IMR-90 (cell line): ENCODE data around the gene SOCS3. TPM values are rescaled to one million over a fixed set of nuclear protein-coding genes. Genes with fewer than 3 reads are reported as not detected.

Experiments
- ATAC-seq: fragments of 200-7000 bp; cut with Tn5 transposase; 2 replicates; pipeline ENCODE4 v1.9.1; 2020; ENCODE audit warnings: low read depth, mild to moderate bottlenecking, moderate library complexity
- BruUV-seq: library from RNA; stranded (reverse); fragments of 400-500 nt; replicated peaks from 2 replicates; lab custom pipeline; 2021; lab: Mats Ljungman, UMichigan
- CTCF ChIA-PET: fragments of 300-600 bp; formaldehyde crosslinking; extraction: SDS; loops from one replicate; lab custom pipeline; 2021; ENCODE audit warnings: antibody characterized with exemption; lab: Yijun Ruan, JAX
- POLR2A ChIA-PET: fragments of 300-600 bp; sonication (Branson Sonifier 250); formaldehyde crosslinking; loops from one replicate; lab custom pipeline; 2022; ENCODE audit warnings: antibody characterized with exemption; ENCODE audit not compliant: unreplicated experiment; lab: Charles Lee
- DNase-seq: peaks from one replicate; pipeline ENCODE4 v3.0.0; 2013
- H2AFZ ChIP-seq: replicated peaks from 2 replicates; pipeline ENCODE3; 2013; ENCODE audit warnings: low read length, mild to moderate bottlenecking; ENCODE audit not compliant: poor library complexity
- H2AK5ac ChIP-seq: 2 replicates; pipeline ENCODE4 v1.6.1; 2013; ENCODE audit warnings: low read depth, low read length, inconsistent platforms
- H2AK9ac ChIP-seq: replicated peaks from 2 replicates; pipeline ENCODE3; 2013; ENCODE audit warnings: mild to moderate bottlenecking, low read depth, low read length, moderate library complexity; ENCODE audit not compliant: poor library complexity
- H2BK120ac ChIP-seq: 2 replicates; pipeline ENCODE4 v1.6.1; 2013; ENCODE audit warnings: low read depth, low read length, inconsistent platforms
- H2BK15ac ChIP-seq: 3 replicates; pipeline ENCODE4 v1.6.1; 2013; ENCODE audit warnings: low read depth, low read length, inconsistent platforms
- H2BK20ac ChIP-seq: 2 replicates; pipeline ENCODE4 v1.6.1; 2013; ENCODE audit warnings: low read depth, mild to moderate bottlenecking, inconsistent platforms, low read length, moderate library complexity
- H2BK5ac ChIP-seq: 2 replicates; pipeline ENCODE4 v1.6.1; 2013; ENCODE audit warnings: mild to moderate bottlenecking, low read depth, low read length, inconsistent platforms; ENCODE audit not compliant: poor library complexity, severe bottlenecking
- H3K14ac ChIP-seq: replicated peaks from 2 replicates; pipeline ENCODE4 v1.6.1; 2013; ENCODE audit warnings: low read depth, low read length, inconsistent platforms
- H3K18ac ChIP-seq: 2 replicates; pipeline ENCODE4 v1.6.1; 2013; ENCODE audit warnings: low read depth, low read length, control low read depth
- H3K23ac ChIP-seq: 2 replicates; pipeline ENCODE4 v1.6.1; 2013; ENCODE audit warnings: low read depth, low read length, inconsistent platforms
- H3K27ac ChIP-seq: 2 replicates; pipeline ENCODE4 v1.5.1; 2013; ENCODE audit warnings: mild to moderate bottlenecking, control low read depth, low read length; ENCODE audit not compliant: insufficient read depth
- H3K27me3 ChIP-seq: 2 replicates; pipeline ENCODE4 v1.6.1; 2013; ENCODE audit warnings: low read length; ENCODE audit not compliant: control insufficient read depth, insufficient read depth
- H3K36me3 ChIP-seq: 2 replicates; pipeline ENCODE4 v1.6.1; 2013; ENCODE audit warnings: low read length, mixed read lengths; ENCODE audit not compliant: control insufficient read depth, insufficient read depth
- H3K4ac ChIP-seq: 2 replicates; pipeline ENCODE4 v1.6.1; 2013; ENCODE audit warnings: low read depth, low read length, inconsistent platforms
- H3K4me1 ChIP-seq: 2 replicates; pipeline ENCODE4 v1.6.1; 2013; ENCODE audit warnings: low read length, mixed read lengths; ENCODE audit not compliant: control insufficient read depth, insufficient read depth
- H3K4me2 ChIP-seq: 2 replicates; pipeline ENCODE4 v1.6.1; 2013; ENCODE audit warnings: low read depth, mild to moderate bottlenecking, control low read depth, low read length, moderate library complexity
- H3K4me3 ChIP-seq: 2 replicates; pipeline ENCODE4 v1.5.1; 2013; ENCODE audit warnings: low read depth, mild to moderate bottlenecking, control low read depth, low read length, moderate library complexity; ENCODE audit not compliant: insufficient read depth
- H3K56ac ChIP-seq: 2 replicates; pipeline ENCODE4 v1.6.1; 2013; ENCODE audit warnings: low read length, inconsistent platforms; ENCODE audit not compliant: insufficient read depth; ENCODE audit errors: extremely low read depth
- H3K79me1 ChIP-seq, 2 experiments: 2 replicates each; pipeline ENCODE4 v1.6.1; 2013; ENCODE audit warnings: low read length in 2 of 2, inconsistent platforms in 1 of 2, low read depth in 1 of 2
- H3K9ac ChIP-seq: 2 replicates; pipeline ENCODE4 v1.6.1; 2013; ENCODE audit warnings: low read depth, low read length, control low read depth
- H3K9me1 ChIP-seq: 2 replicates; pipeline ENCODE4 v1.6.1; 2013; ENCODE audit warnings: low read length, inconsistent platforms; ENCODE audit not compliant: insufficient read depth
- H3K9me3 ChIP-seq: 2 replicates; pipeline ENCODE4 v1.6.1; 2013; ENCODE audit warnings: low read length; ENCODE audit not compliant: control insufficient read depth, insufficient read depth
- H4K20me1 ChIP-seq: 2 replicates; pipeline ENCODE4 v1.6.1; 2013; ENCODE audit warnings: low read length, inconsistent platforms; ENCODE audit not compliant: insufficient read depth
- H4K5ac ChIP-seq: 2 replicates; pipeline ENCODE4 v1.6.1; 2013; ENCODE audit warnings: mild to moderate bottlenecking, low read depth, low read length, control low read depth
- H4K8ac ChIP-seq, 2 experiments: 2 replicates each; pipeline ENCODE4 v1.6.1; 2013; ENCODE audit warnings: low read depth in 2 of 2, low read length in 2 of 2, control low read depth in 1 of 2, inconsistent platforms in 1 of 2
- H4K91ac ChIP-seq: 2 replicates; pipeline ENCODE4 v1.6.1; 2013; ENCODE audit warnings: low read depth, low read length, inconsistent platforms; ENCODE audit not compliant: insufficient read depth
- BHLHE40 ChIP-seq: fragments of 150-350 bp; IDR thresholded peaks from 2 replicates; pipeline ENCODE4 v1.6.1; 2016; ENCODE audit warnings: mild to moderate bottlenecking, low read depth, low read length
- CHD1 ChIP-seq: IDR thresholded peaks from 2 replicates; pipeline ENCODE4 v1.6.1; 2012; ENCODE audit warnings: low read depth, low read length, improper control_type of control experiment
- FOS ChIP-seq: fragments of 150-350 bp; IDR thresholded peaks from 2 replicates; pipeline ENCODE4 v1.6.1; 2016; ENCODE audit warnings: low read depth, low read length
- MXI1 ChIP-seq: IDR thresholded peaks from 2 replicates; pipeline ENCODE4 v1.6.1; 2012; ENCODE audit warnings: low read depth, mild to moderate bottlenecking, low read length, moderate library complexity, borderline replicate concordance
- POLR2A ChIP-seq: IDR thresholded peaks from 2 replicates; pipeline ENCODE4 v1.6.1; 2012; ENCODE audit warnings: mild to moderate bottlenecking, low read depth, low read length
- RCOR1 ChIP-seq: IDR thresholded peaks from 2 replicates; pipeline ENCODE4 v1.6.1; 2012; ENCODE audit warnings: mild to moderate bottlenecking, low read length, improper control_type of control experiment; ENCODE audit not compliant: insufficient replicate concordance
- RFX5 ChIP-seq: IDR thresholded peaks from 2 replicates; pipeline ENCODE4 v1.8.0; 2012; ENCODE audit warnings: low read depth, mild to moderate bottlenecking, low read length, moderate library complexity
- SMC3 ChIP-seq: fragments of 150-350 bp; IDR thresholded peaks from 2 replicates; pipeline ENCODE4 v1.6.1; 2016; ENCODE audit warnings: low read depth, mild to moderate bottlenecking, antibody characterized with exemption, low read length, moderate library complexity
- USF2 ChIP-seq: fragments of 150-350 bp; IDR thresholded peaks from 2 replicates; pipeline ENCODE4 v1.6.1; 2017; ENCODE audit warnings: mild to moderate bottlenecking, antibody characterized with exemption, low read length, low read depth
- WGBS, 2 experiments: methylation state at CpG; one replicate each; pipeline versions ENCODE4 v1.1.5 to v1.1.7; 2013; ENCODE audit warnings: missing lambda C conversion rate in 2 of 2; ENCODE audit not compliant: insufficient read length in 1 of 2; ENCODE audit errors: extremely low coverage in 2 of 2; 5-methylcytosine and 5-hydroxymethylcytosine counted together
- dilution Hi-C: fragments of 300-500 bp; cut with HindIII; formaldehyde crosslinking; loops from one replicate; pipeline ENCODE4 v1.14.3; 2018; ENCODE audit warnings: low sequenced_read_pairs; ENCODE audit not compliant: unreplicated experiment
- in situ Hi-C: fragments of 300-500 bp; cut with MboI; formaldehyde crosslinking; loops from 3 replicates; pipeline ENCODE4 v1.14.3; 2019; ENCODE audit warnings: low sequenced_read_pairs, inconsistent platforms, mixed read lengths
- intact Hi-C: fragments of 100-400 bp; cut with micrococcal nuclease; formaldehyde crosslinking; loops from 2 replicates; pipeline ENCODE4 v1.10.0; 2022
- polyA plus RNA-seq, 3 experiments: library from polyadenylated mRNA; depleted of rRNA; stranded (reverse); fragments of >200 nt; gene quantifications; 2 replicates each; pipeline ENCODE4 v1.2.3, GENCODE V29; 2012; ENCODE audit warnings: low replicate concordance in 1 of 3
- total RNA-seq: library from RNA; depleted of rRNA; stranded (reverse); fragments of >200 nt; gene quantifications from 2 replicates; pipeline ENCODE4 v1.2.3, GENCODE V29; 2012
- TF ChIP-seq, protein P1 (sequence below): conservative IDR thresholded peaks from 2 replicates; pipeline ENCODE4 v1.5.1; 2012; ENCODE audit warnings: mild to moderate bottlenecking, low read depth, low read length, improper control_type of control experiment
- TF ChIP-seq, protein P2 (sequence below): fragments of 150-350 bp; IDR thresholded peaks from 2 replicates; pipeline ENCODE4 v1.6.1; 2016; ENCODE audit warnings: low read depth, mild to moderate bottlenecking, low read length, moderate library complexity, borderline replicate concordance

The SOCS3 gene
- total and polyA plus RNA-seq, 2 of the 4 experiments (the other 2 are of a cell fraction), result 19.2 to 19.9 TPM

DNA sequence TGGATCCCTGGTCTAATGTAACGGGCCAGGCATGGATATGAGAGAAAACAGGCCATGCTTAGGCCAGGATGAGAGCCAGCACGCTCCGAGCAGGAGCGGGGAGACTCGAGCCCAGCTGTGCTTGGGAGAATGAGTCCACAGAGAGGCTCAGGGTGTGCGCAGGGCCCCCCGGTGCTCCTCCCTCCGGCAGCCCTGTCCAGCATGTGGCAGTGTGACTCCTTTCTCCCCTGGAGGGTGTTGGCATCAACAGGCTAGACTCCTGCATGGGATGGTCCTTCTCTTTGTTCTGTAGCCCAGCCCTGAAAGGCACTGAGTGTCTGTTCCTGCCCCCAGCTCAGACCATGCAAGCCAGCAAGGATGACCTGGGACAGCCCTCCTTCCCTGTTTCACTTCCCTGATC is 42.0 kb upstream of the SOCS3 start:
- H3K9ac ChIP-seq, result no peak overlapping the region
- no TSS peak for BruUV-seq
- no peak overlapping the region for H4K91ac ChIP-seq
- no peak overlapping the region for H3K27ac ChIP-seq
- H3K4me3 ChIP-seq, result no peak overlapping the region
- no peak overlapping the region for H2BK5ac ChIP-seq
- WGBS, 2 experiments, result 100% methylated on average over 4 of the region's 8 CpGs; no CpG with 5 or more reads in 1 of the 2 experiments
- in situ Hi-C loops (no loop called here), intact Hi-C loops (no loop called here), dilution Hi-C loops (no loop called here)
- peaks cover 81% of the 10 kb centered on the region for H3K36me3 ChIP-seq
- H3K4me2 ChIP-seq, result no peak overlapping the region
- peaks cover 8% of the 10 kb centered on the region; the same call in 1 of the 2 replicates for H3K4me1 ChIP-seq
- no peak overlapping the region for H2AK9ac ChIP-seq
- H2BK15ac ChIP-seq, result no peak overlapping the region
- H2BK120ac ChIP-seq, result no peak overlapping the region
- H3K9me3 ChIP-seq, result no peaks in the 10 kb centered on the region
- CTCF ChIA-PET, result no interaction called here
- H3K14ac ChIP-seq, result no peak overlapping the region
- H3K9me1 ChIP-seq, result peaks cover 27% of the 10 kb centered on the region
- TF ChIP-seq, protein P1, sequence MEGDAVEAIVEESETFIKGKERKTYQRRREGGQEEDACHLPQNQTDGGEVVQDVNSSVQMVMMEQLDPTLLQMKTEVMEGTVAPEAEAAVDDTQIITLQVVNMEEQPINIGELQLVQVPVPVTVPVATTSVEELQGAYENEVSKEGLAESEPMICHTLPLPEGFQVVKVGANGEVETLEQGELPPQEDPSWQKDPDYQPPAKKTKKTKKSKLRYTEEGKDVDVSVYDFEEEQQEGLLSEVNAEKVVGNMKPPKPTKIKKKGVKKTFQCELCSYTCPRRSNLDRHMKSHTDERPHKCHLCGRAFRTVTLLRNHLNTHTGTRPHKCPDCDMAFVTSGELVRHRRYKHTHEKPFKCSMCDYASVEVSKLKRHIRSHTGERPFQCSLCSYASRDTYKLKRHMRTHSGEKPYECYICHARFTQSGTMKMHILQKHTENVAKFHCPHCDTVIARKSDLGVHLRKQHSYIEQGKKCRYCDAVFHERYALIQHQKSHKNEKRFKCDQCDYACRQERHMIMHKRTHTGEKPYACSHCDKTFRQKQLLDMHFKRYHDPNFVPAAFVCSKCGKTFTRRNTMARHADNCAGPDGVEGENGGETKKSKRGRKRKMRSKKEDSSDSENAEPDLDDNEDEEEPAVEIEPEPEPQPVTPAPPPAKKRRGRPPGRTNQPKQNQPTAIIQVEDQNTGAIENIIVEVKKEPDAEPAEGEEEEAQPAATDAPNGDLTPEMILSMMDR, result no peak
- TF ChIP-seq USF2 (no peak), RCOR1 (no peak), CHD1 (no peak), MXI1 (no peak), POLR2A (no peak), SMC3 (no peak), RFX5 (no peak), BHLHE40 (no peak), FOS (no peak)
- TF ChIP-seq, protein P2, sequence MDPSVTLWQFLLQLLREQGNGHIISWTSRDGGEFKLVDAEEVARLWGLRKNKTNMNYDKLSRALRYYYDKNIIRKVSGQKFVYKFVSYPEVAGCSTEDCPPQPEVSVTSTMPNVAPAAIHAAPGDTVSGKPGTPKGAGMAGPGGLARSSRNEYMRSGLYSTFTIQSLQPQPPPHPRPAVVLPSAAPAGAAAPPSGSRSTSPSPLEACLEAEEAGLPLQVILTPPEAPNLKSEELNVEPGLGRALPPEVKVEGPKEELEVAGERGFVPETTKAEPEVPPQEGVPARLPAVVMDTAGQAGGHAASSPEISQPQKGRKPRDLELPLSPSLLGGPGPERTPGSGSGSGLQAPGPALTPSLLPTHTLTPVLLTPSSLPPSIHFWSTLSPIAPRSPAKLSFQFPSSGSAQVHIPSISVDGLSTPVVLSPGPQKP, result no peak
- no peak for DNase-seq
- no peak for ATAC-seq
- H4K5ac ChIP-seq, result no peak overlapping the region
- H2BK20ac ChIP-seq, result peak overlapping the region; percentile 45; the same call in 1 of the 2 replicates
- H3K18ac ChIP-seq, result no peak overlapping the region
- H3K27me3 ChIP-seq, result no peaks in the 10 kb centered on the region
- H3K23ac ChIP-seq, result no peak overlapping the region
- peaks cover 32% of the 10 kb centered on the region for H4K20me1 ChIP-seq
- POLR2A ChIA-PET, result interaction anchor here (0.7 kb wide), 1 partner anchor 21 kb away, joined by 4 read pairs; no protein-coding TSS in a partner anchor
- no peak overlapping the region; the same call in 1 of the 2 replicates for H2AK5ac ChIP-seq
- no peak overlapping the region for H2AFZ ChIP-seq
- H3K56ac ChIP-seq, result no peak overlapping the region
- peak overlapping the region; percentile 35; the same call in 1 of the 2 replicates for H3K4ac ChIP-seq
- peaks cover 34 to 86% of the 10 kb centered on the region in 2 experiments for H3K79me1 ChIP-seq
- peak overlapping the region in 1 of 2 experiments; percentile 4; a peak in 1 of 4 replicates for H4K8ac ChIP-seq
